Activated CD8-positive, alpha-beta T cell treated with anti-CD3 and anti-CD28 coated beads for 36 hours (primary cell): ENCODE results near the gene NEAT1. TPM values are rescaled to one million over a fixed set of nuclear protein-coding genes. Genes with fewer than 3 reads are reported as not detected.

Source experiments
- ATAC-seq: fragments of 200-7000 bp; cut with Tn5 transposase; one replicate; pipeline ENCODE4 v1.10.0; 2021; ENCODE audit warnings: mild to moderate bottlenecking, moderate library complexity
- CTCF ChIA-PET: fragments of 350-600 bp; sonication (Branson Sonifier 250); formaldehyde crosslinking; loops from one replicate; lab custom pipeline; 2021; ENCODE audit warnings: antibody characterized with exemption; lab: Charles Lee
- POLR2A ChIA-PET: fragments of 350-600 bp; sonication (Branson Sonifier 250); formaldehyde crosslinking; loops from one replicate; lab custom pipeline; 2021; ENCODE audit warnings: antibody characterized with exemption; lab: Charles Lee
- DNase-seq: peaks from one replicate; pipeline ENCODE4 v3.0.0-alpha.2; 2020
- H3K27ac Mint-ChIP-seq: one replicate; pipeline ENCODE4 v1.8.0; 2021; ENCODE audit warnings: mild to moderate bottlenecking, mixed read lengths
- H3K27me3 Mint-ChIP-seq: one replicate; pipeline ENCODE4 v1.8.0; 2021; ENCODE audit warnings: mixed read lengths
- H3K36me3 Mint-ChIP-seq: one replicate; pipeline ENCODE4 v1.8.0; 2021; ENCODE audit warnings: low read depth, mixed read lengths
- H3K4me1 Mint-ChIP-seq: one replicate; pipeline ENCODE4 v1.8.0; 2021; ENCODE audit warnings: low read depth, mixed read lengths
- H3K4me3 Mint-ChIP-seq: one replicate; pipeline ENCODE4 v1.8.0; 2021; ENCODE audit warnings: mild to moderate bottlenecking, moderate library complexity, mixed read lengths
- H3K9me3 Mint-ChIP-seq: one replicate; pipeline ENCODE4 v1.8.0; 2021; ENCODE audit warnings: mixed read lengths
- intact Hi-C: fragments of 100-400 bp; cut with micrococcal nuclease; formaldehyde crosslinking; loops from one replicate; pipeline ENCODE4 v1.10.0; 2022
- total RNA-seq, 2 experiments: library from RNA; stranded (reverse); gene quantifications; one replicate each; pipeline ENCODE4 v1.2.3, GENCODE V29; 2021
- TF ChIP-seq, protein P1 (sequence below): fragments of 200-600 bp; IDR thresholded peaks from one replicate; pipeline ENCODE4 v1.8.0; 2022; ENCODE audit warnings: antibody characterized with exemption, mild to moderate bottlenecking

The NEAT1 gene
- total RNA-seq, 2 experiments from 2014 or later = 313 to 358 TPM

- ChIA-PET CTCF (interaction anchor here (0.6 to 15.1 kb wide), 31 partner anchors 8 to 109 kb away, joined by 3 to 448 read pairs (median 6); partner anchors contain the start of genes CDC42EP2, FRMD8, MALAT1 and SCYL1), POLR2A (interaction anchor here (0.7 to 21.0 kb wide), 20 partner anchors 9 to 288 kb away, joined by 3 to 4842 read pairs (median 4); partner anchors contain the start of genes FAM89B, FRMD8, LTBP3 and MALAT1)
- TF ChIP-seq, protein P1, sequence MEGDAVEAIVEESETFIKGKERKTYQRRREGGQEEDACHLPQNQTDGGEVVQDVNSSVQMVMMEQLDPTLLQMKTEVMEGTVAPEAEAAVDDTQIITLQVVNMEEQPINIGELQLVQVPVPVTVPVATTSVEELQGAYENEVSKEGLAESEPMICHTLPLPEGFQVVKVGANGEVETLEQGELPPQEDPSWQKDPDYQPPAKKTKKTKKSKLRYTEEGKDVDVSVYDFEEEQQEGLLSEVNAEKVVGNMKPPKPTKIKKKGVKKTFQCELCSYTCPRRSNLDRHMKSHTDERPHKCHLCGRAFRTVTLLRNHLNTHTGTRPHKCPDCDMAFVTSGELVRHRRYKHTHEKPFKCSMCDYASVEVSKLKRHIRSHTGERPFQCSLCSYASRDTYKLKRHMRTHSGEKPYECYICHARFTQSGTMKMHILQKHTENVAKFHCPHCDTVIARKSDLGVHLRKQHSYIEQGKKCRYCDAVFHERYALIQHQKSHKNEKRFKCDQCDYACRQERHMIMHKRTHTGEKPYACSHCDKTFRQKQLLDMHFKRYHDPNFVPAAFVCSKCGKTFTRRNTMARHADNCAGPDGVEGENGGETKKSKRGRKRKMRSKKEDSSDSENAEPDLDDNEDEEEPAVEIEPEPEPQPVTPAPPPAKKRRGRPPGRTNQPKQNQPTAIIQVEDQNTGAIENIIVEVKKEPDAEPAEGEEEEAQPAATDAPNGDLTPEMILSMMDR = no peak
- no peaks in the 10 kb centered on the region for H3K9me3 Mint-ChIP-seq
- DNase-seq (peak; percentile 71), ATAC-seq (no peak)
- peak overlapping the region; percentile 98 for H3K27ac Mint-ChIP-seq
- no peaks in the 10 kb centered on the region for H3K27me3 Mint-ChIP-seq
- intact Hi-C loops = loop anchor here (2.0 kb wide), 1 partner anchor 14 kb away; no protein-coding TSS in a partner anchor
- H3K36me3 Mint-ChIP-seq = peaks cover 12% of the 10 kb centered on the region
- peaks cover 36% of the 10 kb centered on the region for H3K4me1 Mint-ChIP-seq
- H3K4me3 Mint-ChIP-seq = peak overlapping the region; percentile 89
These were observed 5.5 kb upstream of the NEAT1 start for GRCh38 chr11:65416841-65417701.

GRCh38 chr11:65417702-65418430, 4.7 kb upstream of the NEAT1 start:
- Mint-ChIP-seq H3K4me3 (peak overlapping the region; percentile 89), H3K9me3 (no peaks in the 10 kb centered on the region), H3K27ac (peak overlapping the region; percentile 98), H3K36me3 (peaks cover 15% of the 10 kb centered on the region), H3K4me1 (peaks cover 36% of the 10 kb centered on the region), H3K27me3 (peaks cover 3% of the 10 kb centered on the region)
- DNase-seq (peak; percentile 77), ATAC-seq (peak; percentile 5)
- TF ChIP-seq, protein P1 = no peak
- POLR2A ChIA-PET = interaction anchor here (0.7 to 21.0 kb wide), 18 partner anchors 8 to 289 kb away, joined by 3 to 4842 read pairs (median 5); partner anchors contain the start of genes FAM89B, FRMD8, LTBP3 and MALAT1
- intact Hi-C loops = loop anchor here (2.0 kb wide), 1 partner anchor 13 kb away; no protein-coding TSS in a partner anchor
- CTCF ChIA-PET = interaction anchor here (0.6 to 15.1 kb wide), 16 partner anchors 7 to 109 kb away, joined by 3 to 448 read pairs (median 11); partner anchors contain the start of genes FRMD8, MALAT1 and SLC25A45

- ChIA-PET CTCF (interaction anchor here (1.1 to 15.1 kb wide), 7 partner anchors 14 to 85 kb away, joined by 3 to 448 read pairs (median 27); partner anchors contain the start of genes FRMD8, MALAT1 and SLC25A45), POLR2A (interaction anchor here (0.7 to 21.0 kb wide), 15 partner anchors 7 to 159 kb away, joined by 3 to 4842 read pairs (median 6); partner anchors contain the start of genes FRMD8, LTBP3, MALAT1 and NEAT1)
- intact Hi-C loops = no loop called here
- peak overlapping the region; percentile 89 for H3K4me3 Mint-ChIP-seq
- H3K9me3 Mint-ChIP-seq = no peaks in the 10 kb centered on the region
- H3K4me1 Mint-ChIP-seq = peaks cover 36% of the 10 kb centered on the region
- peaks cover 5% of the 10 kb centered on the region for H3K27me3 Mint-ChIP-seq
- H3K36me3 Mint-ChIP-seq = peaks cover 20% of the 10 kb centered on the region
- DNase-seq (peak; percentile 66), ATAC-seq (peak; percentile 2)
- peak overlapping the region; percentile 98 for H3K27ac Mint-ChIP-seq
- TF ChIP-seq, protein P1 = no peak
These were observed 4.2 kb upstream of the NEAT1 start for GRCh38 chr11:65418431-65418680.

- intact Hi-C loops = no loop called here
- H3K4me3 Mint-ChIP-seq = peak overlapping the region; percentile 89
- H3K27ac Mint-ChIP-seq = peak overlapping the region; percentile 98
- ChIA-PET POLR2A (interaction anchor here (0.7 to 21.0 kb wide), 19 partner anchors 7 to 196 kb away, joined by 3 to 4842 read pairs (median 4); partner anchors contain the start of genes FRMD8, LTBP3, MALAT1 and MAP3K11), CTCF (interaction anchor here (1.1 to 15.1 kb wide), 7 partner anchors 10 to 84 kb away, joined by 3 to 448 read pairs (median 4); partner anchors contain the start of genes FRMD8 and MALAT1)
- TF ChIP-seq, protein P1 = no peak
- H3K27me3 Mint-ChIP-seq = peaks cover 8% of the 10 kb centered on the region
- H3K9me3 Mint-ChIP-seq = no peaks in the 10 kb centered on the region
- H3K4me1 Mint-ChIP-seq = peaks cover 36% of the 10 kb centered on the region
- DNase-seq (peak; percentile 98), ATAC-seq (peak; percentile 53)
- peaks cover 25% of the 10 kb centered on the region for H3K36me3 Mint-ChIP-seq
These were observed 3.7 kb upstream of the NEAT1 start for GRCh38 chr11:65418681-65419459.
